ENCODE results near the gene SERPINB12.

The SERPINB12 gene

DNA sequence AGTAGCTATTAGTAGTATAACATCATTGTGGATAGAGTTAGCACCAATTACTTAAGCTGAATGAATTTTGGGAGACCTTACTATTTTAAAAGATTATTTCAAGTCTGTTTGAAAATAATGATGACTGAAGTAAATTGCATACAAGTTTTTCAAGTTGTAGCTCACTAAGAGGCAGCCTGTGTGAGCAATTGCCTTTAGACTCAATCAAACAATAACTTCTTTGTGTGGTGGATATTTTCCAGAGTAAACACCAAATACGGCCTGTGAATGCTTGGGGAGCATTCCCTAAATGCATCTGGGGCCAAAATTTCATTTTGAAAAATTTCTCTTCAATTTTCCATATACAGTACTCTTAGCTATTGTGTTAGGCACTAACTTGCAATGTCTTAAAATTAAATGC, 7.9 kb downstream of the SERPINB12 start:
- no peak for DNase-seq (ENCODE audit: low read depth in 2 of 2)

GRCh38 chr18:63551769-63552168, 9.6 kb downstream of the SERPINB12 start:
- DNase-seq (ENCODE audit: low read depth in 2 of 2) = no peak

- no peak for DNase-seq (ENCODE audit: low read depth in 2 of 2)
Observed at GRCh38 chr18:63552581-63552980, 10.4 kb downstream of the SERPINB12 start.

- DNase-seq (ENCODE audit: low read depth in 2 of 2) = peak; percentile 85 to 90
Observed at GRCh38 chr18:63553081-63553480, 10.9 kb downstream of the SERPINB12 start.

GRCh38 chr18:63559567-63560491, 17.7 kb downstream of the SERPINB12 start:
- DNase-seq (ENCODE audit: low read depth in 2 of 2) = no peak

DNA sequence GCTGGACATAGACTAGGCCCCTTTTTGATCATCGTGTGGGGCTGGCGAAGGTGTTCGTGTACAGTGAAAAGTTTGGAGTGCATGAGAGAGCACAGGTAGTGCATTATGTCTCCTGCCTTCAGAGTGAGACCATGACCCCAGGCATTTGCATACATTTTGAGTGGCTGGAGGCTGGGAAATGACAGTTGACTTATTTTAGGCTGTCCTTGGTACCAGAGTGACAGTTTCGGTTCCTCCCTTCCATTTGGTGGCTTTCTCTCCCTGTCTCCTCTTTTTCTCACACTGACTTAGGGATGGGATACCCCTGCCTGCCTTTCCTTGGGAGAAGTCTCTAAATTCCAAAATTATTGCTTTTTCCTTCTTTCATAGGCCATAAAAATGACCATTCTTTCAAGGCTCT, 20.1 kb downstream of the SERPINB12 start:
- DNase-seq (ENCODE audit: low read depth in 2 of 2) = no peak

DNA sequence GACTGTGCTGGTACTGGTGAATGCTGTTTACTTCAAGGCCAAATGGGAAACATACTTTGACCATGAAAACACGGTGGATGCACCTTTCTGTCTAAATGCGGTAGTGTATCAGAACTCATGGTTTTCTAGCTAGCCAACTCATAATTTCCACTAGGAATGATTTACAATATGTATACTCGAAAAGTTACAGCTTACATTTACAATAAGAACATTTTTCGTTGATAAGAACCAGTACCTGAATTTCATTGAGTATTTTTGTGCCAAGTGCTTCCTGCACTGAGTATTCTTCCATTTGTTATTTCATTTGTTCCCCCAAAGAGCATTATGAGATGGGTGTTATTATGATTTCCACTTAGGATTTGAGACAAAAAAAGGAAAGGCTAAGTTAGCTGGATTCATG, 21.9 kb downstream of the SERPINB12 start:
- no peak for DNase-seq (ENCODE audit: low read depth in 2 of 2)

DNA sequence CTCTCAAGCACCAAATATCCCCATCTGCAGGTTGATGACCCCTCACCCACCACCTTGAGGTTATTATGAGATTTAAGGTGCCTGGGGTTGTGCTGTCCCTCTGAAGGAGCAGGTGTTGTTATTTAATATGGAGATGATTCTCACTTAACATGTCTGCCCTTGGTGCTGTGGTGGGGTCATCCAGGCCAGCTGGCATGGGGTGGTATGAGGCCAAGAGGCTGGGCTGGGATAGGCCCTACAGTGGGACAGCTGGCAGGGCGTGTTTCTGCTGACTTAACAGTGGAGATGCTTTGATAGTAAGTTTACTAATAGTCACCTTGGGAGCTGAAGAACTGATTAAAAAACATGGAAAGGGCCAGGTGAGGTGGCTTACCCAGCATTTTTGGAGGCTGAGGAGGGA, 22.4 kb downstream of the SERPINB12 start:
- no peak for DNase-seq (ENCODE audit: low read depth in 2 of 2)

DNA sequence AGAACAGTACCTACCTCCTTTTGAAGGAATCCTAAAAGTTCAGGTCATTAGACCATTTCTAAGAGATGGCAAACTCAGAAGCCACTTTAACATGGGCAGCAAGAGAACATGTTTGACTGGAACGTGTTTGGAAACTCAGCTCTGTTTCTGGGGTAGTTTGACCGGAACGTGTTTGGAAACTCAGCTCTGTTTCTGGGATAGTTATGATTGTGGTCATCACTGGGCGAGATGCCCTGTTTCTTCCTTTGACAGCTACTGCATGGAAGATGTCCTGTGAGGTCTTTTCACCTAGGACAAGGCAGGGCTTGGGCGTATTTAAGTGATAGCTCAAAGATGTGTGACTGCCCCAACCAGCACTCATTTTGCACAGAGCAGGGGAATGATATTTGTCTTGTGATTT, 25.1 kb downstream of the SERPINB12 start:
- no peak for DNase-seq (ENCODE audit: low read depth in 2 of 2)

GRCh38 chr18:63567825-63568224, 25.7 kb downstream of the SERPINB12 start:
- no peak for DNase-seq (ENCODE audit: low read depth in 2 of 2)

DNA sequence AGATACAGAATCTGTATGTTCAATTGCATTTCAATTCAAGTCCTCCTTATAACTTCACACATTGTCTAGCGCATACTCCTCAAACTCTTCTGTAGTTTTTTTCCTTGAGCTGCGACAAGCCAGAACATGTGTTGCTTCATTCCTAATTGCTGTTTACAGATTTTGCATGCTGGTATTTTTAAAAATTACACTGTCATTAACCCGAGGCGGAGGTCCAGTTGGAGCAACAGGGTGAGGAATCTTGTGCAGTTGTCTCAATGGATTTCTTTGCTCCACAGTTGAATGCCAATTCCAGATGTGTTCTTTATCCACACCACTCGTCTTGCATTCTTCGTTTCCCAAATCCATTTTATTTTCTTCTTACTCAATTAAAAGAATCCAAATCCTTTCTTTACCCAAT, 28.6 kb downstream of the SERPINB12 start:
- no peak for DNase-seq (ENCODE audit: low read depth in 2 of 2)

DNA sequence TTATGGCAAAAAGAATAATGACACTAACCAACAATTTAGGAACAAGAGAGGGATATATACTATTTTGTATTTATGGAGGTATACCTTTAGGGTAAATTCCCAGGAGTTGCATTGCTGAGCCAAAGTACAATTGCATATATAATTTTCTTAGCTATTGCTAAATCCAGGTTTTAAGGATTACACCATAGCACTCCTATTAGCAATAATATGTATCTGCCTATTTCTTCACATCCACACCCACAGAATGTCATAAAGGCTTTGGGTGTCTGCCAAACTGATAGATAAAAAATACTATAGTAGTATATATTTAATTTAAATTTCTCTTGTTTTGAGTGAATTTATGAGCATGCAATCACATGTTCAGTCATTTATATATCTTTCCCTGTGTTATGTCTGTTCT, 33.5 kb downstream of the SERPINB12 start:
- DNase-seq (ENCODE audit: low read depth in 2 of 2) = no peak

- peak; percentile 24 to 40 for DNase-seq (ENCODE audit: low read depth in 2 of 2)
Observed at GRCh38 chr18:63578357-63578958, 36.3 kb downstream of the SERPINB12 start.

DNA sequence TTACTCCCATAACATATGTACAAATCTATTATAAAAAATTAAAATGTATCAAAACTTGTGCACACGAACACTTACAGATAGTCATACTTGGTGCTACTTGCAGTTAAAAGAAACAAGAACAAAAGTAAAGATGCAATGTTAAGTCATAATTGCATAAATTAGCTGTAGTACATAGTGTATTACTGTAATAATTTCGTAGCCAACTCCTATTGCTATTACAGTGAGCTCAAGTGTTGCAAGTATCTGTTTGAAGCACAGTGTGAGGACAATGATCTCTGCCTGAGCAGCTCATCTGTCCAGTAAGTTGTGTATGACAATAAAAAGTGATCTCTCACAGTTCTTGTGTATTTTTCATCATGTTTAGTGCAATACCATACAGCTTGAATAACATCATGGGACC, 37.4 kb downstream of the SERPINB12 start:
- no peak for DNase-seq (ENCODE audit: low read depth in 2 of 2)

DNA sequence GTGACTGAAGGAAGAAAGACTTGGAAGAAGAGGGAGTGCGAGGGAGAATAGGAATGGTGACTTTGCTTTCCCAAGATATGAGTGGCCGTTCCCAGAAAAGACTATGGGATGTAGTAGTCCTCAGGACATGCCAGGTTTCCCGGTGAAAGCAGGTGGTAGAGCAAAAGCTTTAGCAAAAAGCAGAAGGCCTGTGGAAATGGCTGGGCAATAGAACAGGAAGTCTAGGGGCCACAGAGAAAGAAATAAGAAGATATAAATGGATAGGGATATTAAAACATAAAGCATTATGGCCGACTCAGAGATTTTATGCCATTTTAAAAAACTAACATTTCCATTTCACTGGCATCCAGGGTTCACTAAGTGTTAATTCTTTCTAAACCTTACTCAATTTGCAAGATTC, 43.8 kb downstream of the SERPINB12 start:
- no peak for DNase-seq (ENCODE audit: low read depth in 2 of 2)

DNA sequence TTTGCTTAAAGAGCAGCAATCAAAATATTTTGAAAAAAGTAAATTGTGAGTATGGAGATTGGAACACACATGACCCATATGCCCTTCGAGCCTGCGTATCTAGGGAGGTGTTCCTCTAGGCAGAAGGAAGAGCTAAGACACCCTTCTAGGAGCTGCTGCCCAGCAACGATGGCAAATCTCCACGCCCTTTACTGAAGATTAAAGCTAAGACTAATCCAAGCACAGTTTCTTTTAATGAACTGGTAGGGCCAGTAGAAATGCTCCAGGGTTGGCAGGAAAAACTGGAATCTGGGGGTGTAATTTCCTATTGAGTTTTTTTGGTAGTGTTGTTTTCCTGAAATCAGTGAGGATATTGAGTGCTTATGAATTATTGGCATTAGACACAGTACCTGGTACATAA, 44.3 kb downstream of the SERPINB12 start:
- DNase-seq (ENCODE audit: low read depth in 2 of 2) = no peak

DNA sequence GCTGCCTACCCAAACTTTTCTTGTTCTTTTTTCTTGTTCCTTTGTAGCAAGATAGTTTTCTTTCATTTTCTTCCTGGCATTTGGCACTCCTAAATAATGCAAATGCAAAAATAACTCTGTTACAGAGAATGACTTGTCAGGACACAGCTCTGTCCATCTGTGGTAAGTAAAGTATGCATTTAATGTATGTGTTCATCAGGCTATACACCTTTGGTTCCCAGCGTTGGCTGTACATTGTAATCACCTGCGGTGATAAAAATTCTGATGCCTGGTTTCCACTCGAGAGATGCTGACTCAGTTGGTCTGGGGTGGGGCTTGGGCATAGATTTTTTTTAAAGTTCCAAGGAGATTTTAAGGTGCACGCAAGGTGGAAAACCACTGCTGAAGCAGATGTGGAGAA, 44.8 kb downstream of the SERPINB12 start, which contains the start of gene SERPINB13:
Gene SERPINB13 (plus strand): TSS at position 378 of the 400 bp plus-strand sequence. CDS start 1,325 bp downstream, outside the sequence.
- no peak for DNase-seq (ENCODE audit: low read depth in 2 of 2)

GRCh38 chr18:63588909-63589308, 46.7 kb downstream of the SERPINB12 start:
- DNase-seq (ENCODE audit: low read depth in 2 of 2) = no peak

GRCh38 chr18:63590373-63590772, 48.2 kb downstream of the SERPINB12 start:
- no peak for DNase-seq (ENCODE audit: low read depth in 2 of 2)

GRCh38 chr18:63590966-63591695, 49.0 kb downstream of the SERPINB12 start:
- no peak for DNase-seq (ENCODE audit: low read depth in 2 of 2)

DNA sequence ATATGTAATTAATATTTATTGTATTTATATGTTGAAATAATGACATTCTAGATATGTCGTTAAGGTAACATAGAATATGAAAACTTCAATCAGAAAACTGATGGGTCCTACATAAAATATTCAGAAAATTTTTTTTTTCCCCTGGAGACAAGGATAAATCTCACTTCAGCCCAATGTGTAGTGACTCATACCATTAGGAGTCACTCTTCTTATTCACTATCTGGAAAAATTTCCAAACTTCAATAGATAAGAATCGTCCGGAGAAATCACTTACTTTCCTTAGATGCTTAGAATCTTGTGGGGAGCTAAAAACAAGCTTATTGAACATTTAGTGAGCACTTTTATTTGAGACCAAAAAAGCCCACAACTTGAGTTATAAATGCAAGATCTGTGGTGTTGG, 49.6 kb downstream of the SERPINB12 start:
- no peak for DNase-seq (ENCODE audit: low read depth in 2 of 2)

DNA sequence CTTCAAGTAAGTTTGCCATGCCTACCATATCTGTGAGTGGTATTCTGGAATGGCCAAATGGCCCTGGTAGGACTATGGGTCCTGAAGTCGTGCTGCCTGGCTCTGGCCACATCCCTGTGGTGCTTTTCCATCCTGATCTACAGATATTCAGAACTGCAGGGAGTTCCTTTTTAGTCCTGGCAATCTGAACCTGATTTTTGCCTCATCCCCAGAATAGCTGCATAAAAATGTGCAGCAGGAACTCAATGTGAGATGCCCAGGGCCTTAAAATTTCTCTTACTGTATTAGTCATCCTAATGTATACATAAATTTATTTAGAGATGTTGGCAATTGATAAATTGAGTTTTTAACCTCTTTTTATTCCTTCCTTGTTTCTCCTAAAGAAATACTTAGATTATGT, 50.3 kb downstream of the SERPINB12 start:
- no peak for DNase-seq (ENCODE audit: low read depth in 2 of 2)
